Tibial nerve (tissue), 4 donors: ENCODE results near the gene MRPL43. TPM values are rescaled to one million over a fixed set of nuclear protein-coding genes. Genes with fewer than 3 reads are reported as not detected.
"Not testable (repeated sequence)": the region's sequence is repeated elsewhere in the genome, so short reads cannot be mapped to it uniquely, and the experiment has no call there.

Source experiments
- DNase-seq, 2 donors: peaks; one replicate each; pipeline ENCODE4 v3.0.0-alpha.2; 2019; ENCODE audit warnings: low spot score in 2 of 2
- H3K27ac ChIP-seq, 4 donors: fragments of 200-600 bp; sonication (generic) in 3 of 4; one replicate each; pipeline ENCODE4 v1.5.1; 2017 to 2019; ENCODE audit warnings: mild to moderate bottlenecking in 1 of 4
- H3K27me3 ChIP-seq, 2 donors: fragments of 200-600 bp; sonication (generic) in 1 of 2; one replicate each; pipeline versions ENCODE4 v1.5.1 to v1.6.0; 2017 to 2019
- H3K36me3 ChIP-seq, 3 donors: fragments of 200-600 bp; sonication (generic); one replicate each; pipeline ENCODE4 v1.5.1; 2018 to 2019
- H3K4me1 ChIP-seq, 4 donors: fragments of 200-600 bp; sonication (generic) in 3 of 4; one replicate each; pipeline ENCODE4 v1.5.1; 2017 to 2019
- H3K4me3 ChIP-seq, 4 donors: fragments of 200-600 bp; sonication (generic) in 3 of 4; one replicate each; pipeline ENCODE4 v1.5.1; 2017 to 2019; ENCODE audit warnings: mild to moderate bottlenecking in 1 of 4, moderate library complexity in 1 of 4
- H3K9me3 ChIP-seq, 4 donors: fragments of 200-600 bp; sonication (generic) in 3 of 4; one replicate each; pipeline ENCODE4 v1.5.1; 2017 to 2019
- CTCF ChIP-seq, 5 experiments: fragments of 200-600 bp in 3 of 5; fragments of 450-650 bp in 2 of 5; sonication (generic) in 3 of 5; IDR thresholded peaks; one replicate each; pipeline ENCODE4 v1.5.1; 2016 to 2019; ENCODE audit warnings: antibody characterized with exemption in 5 of 5, mild to moderate bottlenecking in 3 of 5, moderate library complexity in 2 of 5
- EP300 ChIP-seq, 2 donors: sonication (generic); formaldehyde crosslinking; IDR thresholded peaks; one replicate each; pipeline ENCODE4 v1.6.1; 2017; ENCODE audit warnings: antibody characterized with exemption in 2 of 2, mild to moderate bottlenecking in 1 of 2
- POLR2A ChIP-seq, 2 donors: fragments of 450-650 bp; IDR thresholded peaks; one replicate each; pipeline ENCODE4 v1.6.1; 2017; ENCODE audit warnings: antibody characterized with exemption in 2 of 2, mild to moderate bottlenecking in 2 of 2, moderate library complexity in 2 of 2
- WGBS, 2 donors: methylation state at CpG; one replicate each; pipeline ENCODE4 v1.1.5; 2018; 5-methylcytosine and 5-hydroxymethylcytosine counted together
- total RNA-seq, 4 donors: library from RNA; depleted of rRNA; stranded (reverse); fragments of >200 nt; gene quantifications; one replicate each; pipeline ENCODE4 v1.1.0, GENCODE V29; 2016

Gene MRPL43
- total RNA-seq, result 100 to 1,000 TPM in 2 of 4 donors, 10 to 100 TPM in 2; 64.1 to 146 (median 99.5) TPM

- TF ChIP-seq EP300 (IDR thresholded peaks at IDR 0.05) (peak; percentile 70 to 88), POLR2A (IDR thresholded peaks at IDR 0.05) (peak in 1 of 2 donors; percentile 48), CTCF (IDR thresholded peaks at IDR 0.05) (no peak)
- DNase-seq, result peak; percentile 64 to 78
- Histone ChIP-seq H3K27me3 (no peaks in the 10 kb centered on the region), H3K36me3 (peaks cover 0 to 68% (median 0%) of the 10 kb centered on the region in 3 donors), H3K4me1 (peaks cover 0 to 48% (median 18%) of the 10 kb centered on the region in 4 donors), H3K27ac (peak within 1 kb of the TSS; percentile 41 to 87 (median 83)), H3K4me3 (peak within 1 kb of the TSS; percentile 65 to 99 (median 94)), H3K9me3 (no peaks in the 10 kb centered on the region)
- WGBS, 2 donors, result 0% methylated on average over 37 to 43 of the region's 75 CpGs
Measured at GRCh38 chr10:100986952-100987684, at the start of gene MRPL43, which contains the start of gene TWNK. Gene MRPL43 (minus strand): TSS chr10:100987497. CDS start chr10:100987443, 54 bp downstream. Gene TWNK (plus strand): TSS chr10:100987543. CDS start chr10:100988211, 668 bp downstream.

GRCh38 chr10:101036726-101037125 lies 49.4 kb upstream of the MRPL43 start:
- Histone ChIP-seq H3K4me1 (peaks cover 0 to 24% (median 18%) of the 10 kb centered on the region in 4 donors), H3K36me3 (peaks cover 3 to 63% (median 26%) of the 10 kb centered on the region in 3 donors), H3K4me3 (no peak overlapping the region), H3K9me3 (no peaks in the 10 kb centered on the region), H3K27ac (no peak overlapping the region), H3K27me3 (no peaks in the 10 kb centered on the region)
- DNase-seq, result no peak
- TF ChIP-seq CTCF (IDR thresholded peaks at IDR 0.05) (no peak), EP300 (IDR thresholded peaks at IDR 0.05) (no peak), POLR2A (IDR thresholded peaks at IDR 0.05) (no peak)
- WGBS, 2 donors, result 78 to 84% methylated on average over 6 to 7 of the region's 7 CpGs

- H3K9me3 ChIP-seq, result no peaks in the 10 kb centered on the region
- no peak for TF ChIP-seq CTCF (IDR thresholded peaks at IDR 0.05)
- TF ChIP-seq POLR2A (IDR thresholded peaks at IDR 0.05), result no peak
- no peak for TF ChIP-seq EP300 (IDR thresholded peaks at IDR 0.05)
- H3K4me1 ChIP-seq, result peaks cover 0 to 20% (median 14%) of the 10 kb centered on the region in 4 donors
- 79 to 81% methylated on average over 10 of the region's 10 CpGs for WGBS, 2 donors
- DNase-seq, result no peak
- no peak overlapping the region for H3K27ac ChIP-seq
- no peak overlapping the region for H3K4me3 ChIP-seq
- H3K27me3 ChIP-seq, result no peaks in the 10 kb centered on the region
- peaks cover 3 to 63% (median 26%) of the 10 kb centered on the region in 3 donors for H3K36me3 ChIP-seq
Measured at GRCh38 chr10:101035916-101036702, 48.8 kb upstream of the MRPL43 start.

- H3K9me3 ChIP-seq, result no peaks in the 10 kb centered on the region
- TF ChIP-seq POLR2A (IDR thresholded peaks at IDR 0.05) (no peak), EP300 (IDR thresholded peaks at IDR 0.05) (no peak), CTCF (IDR thresholded peaks at IDR 0.05) (no peak)
- H3K4me1 ChIP-seq, result peaks cover 0 to 22% (median 18%) of the 10 kb centered on the region in 4 donors
- 81 to 91% methylated on average over 7 of the region's 7 CpGs for WGBS, 2 donors
- DNase-seq, result no peak
- no peak overlapping the region for H3K27ac ChIP-seq
- no peaks in the 10 kb centered on the region for H3K27me3 ChIP-seq
- peaks cover 3 to 59% (median 26%) of the 10 kb centered on the region in 3 donors for H3K36me3 ChIP-seq
- no peak overlapping the region for H3K4me3 ChIP-seq
Measured at GRCh38 chr10:101035314-101035713, 48.0 kb upstream of the MRPL43 start.

- Histone ChIP-seq H3K4me1 (peaks cover 0 to 30% (median 19%) of the 10 kb centered on the region in 4 donors), H3K36me3 (peaks cover 3 to 50% (median 26%) of the 10 kb centered on the region in 3 donors)
- 93 to 98% methylated on average over 4 of the region's 4 CpGs for WGBS, 2 donors
- H3K9me3 ChIP-seq, H3K27me3 ChIP-seq, DNase-seq, H3K4me3 ChIP-seq, H3K27ac ChIP-seq: not testable (repeated sequence)
Measured at GRCh38 chr10:101034404-101034803, 47.1 kb upstream of the MRPL43 start.
